NCI-H2171 treated with DMSO at 0.1 percent for 48 hours (cell line): ENCODE measurements around the gene GLRX5.
"Not testable (repeated sequence)": the region's sequence is repeated elsewhere in the genome, so short reads cannot be mapped to it uniquely, and the experiment has no call there.

Experiments
- DNase-seq: peaks from one replicate; lab custom pipeline; 2025; lab: John Stamatoyannopoulos, UW

The GLRX5 gene

DNA sequence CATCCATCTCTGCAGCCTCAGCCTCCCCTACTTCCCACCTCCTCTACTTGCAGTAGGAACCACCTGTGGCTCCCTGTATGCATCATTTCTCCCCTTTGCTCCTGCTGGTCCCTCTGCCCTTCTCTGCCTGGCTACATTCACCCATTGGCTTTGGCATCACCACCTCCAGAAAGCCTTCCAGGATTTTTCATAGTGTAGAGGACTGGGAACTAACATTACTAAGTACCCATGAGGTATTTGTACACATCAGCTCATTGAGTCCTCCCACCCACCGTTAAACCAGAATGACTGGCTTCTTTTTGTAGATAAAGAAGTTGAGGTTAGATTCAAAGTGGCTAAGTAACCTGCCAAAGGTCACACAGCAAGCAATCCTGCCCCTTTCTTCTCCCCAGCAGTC lies 35.5 kb upstream of the GLRX5 start:
- DNase-seq, result no peak

DNA sequence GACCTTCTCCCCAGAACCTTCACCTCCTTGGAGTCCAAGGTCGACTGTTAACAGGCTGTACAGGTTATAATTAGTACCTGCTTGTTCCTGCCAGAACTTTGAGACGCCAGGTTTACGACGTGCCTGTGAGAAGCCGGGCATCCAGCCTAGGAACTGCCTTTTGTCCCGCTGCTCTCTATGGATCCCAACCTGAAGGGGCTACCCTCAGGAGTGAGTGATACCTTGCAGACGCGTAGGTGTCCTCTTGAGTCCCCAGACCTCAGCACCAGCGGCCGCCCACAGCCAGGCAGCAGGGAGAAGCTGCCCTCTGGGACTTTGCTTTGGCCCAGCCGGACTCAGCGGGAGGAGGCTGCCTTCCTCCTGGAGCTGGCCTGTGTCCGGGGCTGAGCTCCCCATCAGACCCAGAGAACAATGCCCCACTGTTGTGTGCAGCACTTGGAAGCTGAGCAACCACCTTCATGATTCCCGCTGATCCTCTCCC lies 34.6 kb upstream of the GLRX5 start:
- no peak for DNase-seq

DNA sequence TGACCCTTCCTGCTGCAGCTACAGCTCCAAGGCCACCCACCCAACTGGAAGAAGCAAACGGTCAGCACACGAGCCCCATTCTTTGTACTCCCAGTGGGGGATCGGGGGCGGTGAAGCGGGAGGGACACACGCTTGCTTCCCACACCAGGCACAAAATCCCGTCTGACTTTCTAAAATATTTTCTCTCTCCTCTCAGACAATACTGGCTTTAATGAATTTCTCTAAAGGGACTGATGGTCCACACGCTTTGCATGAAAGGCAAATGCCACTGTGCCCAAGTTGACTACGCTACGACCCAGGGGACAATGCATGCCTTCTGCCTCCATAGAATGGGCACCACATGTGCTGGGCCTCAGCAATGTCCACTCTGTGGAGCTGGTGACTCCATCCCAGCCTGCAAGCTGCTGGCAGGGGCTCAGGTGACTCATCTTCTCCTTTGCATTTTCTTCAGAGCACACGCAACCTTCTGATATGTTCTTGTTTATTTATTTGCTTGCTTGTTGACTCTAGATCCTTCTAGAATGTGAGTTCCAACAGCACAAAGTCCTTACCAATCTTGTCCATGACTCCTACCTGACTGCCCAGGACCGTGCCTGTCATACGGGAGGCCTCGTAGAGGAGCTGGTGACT lies 34.0 kb upstream of the GLRX5 start:
- no peak for DNase-seq

DNA sequence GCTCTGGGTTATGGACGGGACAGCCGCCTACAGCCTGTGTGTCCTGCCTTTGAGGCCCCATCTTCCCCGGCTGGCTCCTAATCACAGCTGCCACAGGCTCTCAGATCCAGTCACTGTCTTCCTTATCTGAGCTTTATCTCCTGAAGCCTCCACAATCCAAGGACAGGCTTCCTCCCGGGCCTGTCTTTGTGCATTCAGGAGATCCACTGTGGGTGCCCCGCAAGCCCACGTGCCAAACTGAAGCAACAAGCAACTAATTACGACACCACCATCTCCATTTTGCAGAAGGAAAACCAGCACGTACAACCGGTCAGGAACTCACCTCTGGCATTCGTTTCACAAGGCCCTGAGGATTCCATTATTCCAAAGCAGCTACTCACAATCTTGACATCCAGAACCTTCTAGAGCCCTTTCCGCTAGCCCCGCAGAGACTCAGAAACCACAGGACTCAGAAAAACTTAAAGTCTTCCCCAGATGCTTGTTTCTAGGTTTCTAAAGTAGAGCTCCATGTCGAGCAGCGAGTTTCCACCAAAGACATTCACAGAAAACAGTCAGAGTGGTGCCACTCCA lies 32.4 kb upstream of the GLRX5 start:
- DNase-seq, result no peak

DNA sequence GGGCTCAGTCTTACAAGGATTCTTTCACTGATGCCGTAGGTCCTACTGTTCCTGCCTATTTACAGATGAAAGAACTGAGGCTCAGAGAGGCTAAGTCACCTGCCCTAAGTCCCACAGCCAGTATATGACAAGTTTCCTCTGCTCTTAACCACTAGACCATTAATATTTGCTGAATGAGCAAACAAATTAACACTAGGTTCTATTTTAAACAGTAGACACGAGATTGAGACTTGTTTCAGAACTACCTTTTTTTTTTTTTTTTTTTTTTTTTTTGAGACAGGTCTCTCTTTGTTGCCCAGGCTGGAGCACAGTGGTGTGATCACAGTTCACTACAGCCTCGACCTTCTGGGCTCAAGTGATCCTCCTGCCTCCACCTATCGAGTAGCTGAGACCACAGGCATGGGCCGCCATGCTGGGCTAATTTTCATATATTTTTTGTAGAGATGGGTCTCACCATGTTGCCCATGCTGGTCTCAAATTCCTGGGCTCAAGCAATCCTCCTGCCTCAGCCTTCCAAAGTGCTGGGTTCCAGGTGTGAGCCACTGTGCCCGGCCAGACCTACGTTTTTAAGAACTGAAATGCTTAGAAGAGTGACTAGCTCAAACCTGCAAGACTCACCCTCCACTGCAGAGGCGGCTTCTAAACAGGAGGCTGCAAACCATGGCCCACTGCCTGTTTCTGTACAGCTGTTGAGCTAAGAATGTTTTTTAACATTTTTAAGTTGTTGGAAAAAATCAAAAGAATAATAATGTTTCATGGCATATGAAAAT lies 31.3 kb upstream of the GLRX5 start:
- DNase-seq, result no peak

DNA sequence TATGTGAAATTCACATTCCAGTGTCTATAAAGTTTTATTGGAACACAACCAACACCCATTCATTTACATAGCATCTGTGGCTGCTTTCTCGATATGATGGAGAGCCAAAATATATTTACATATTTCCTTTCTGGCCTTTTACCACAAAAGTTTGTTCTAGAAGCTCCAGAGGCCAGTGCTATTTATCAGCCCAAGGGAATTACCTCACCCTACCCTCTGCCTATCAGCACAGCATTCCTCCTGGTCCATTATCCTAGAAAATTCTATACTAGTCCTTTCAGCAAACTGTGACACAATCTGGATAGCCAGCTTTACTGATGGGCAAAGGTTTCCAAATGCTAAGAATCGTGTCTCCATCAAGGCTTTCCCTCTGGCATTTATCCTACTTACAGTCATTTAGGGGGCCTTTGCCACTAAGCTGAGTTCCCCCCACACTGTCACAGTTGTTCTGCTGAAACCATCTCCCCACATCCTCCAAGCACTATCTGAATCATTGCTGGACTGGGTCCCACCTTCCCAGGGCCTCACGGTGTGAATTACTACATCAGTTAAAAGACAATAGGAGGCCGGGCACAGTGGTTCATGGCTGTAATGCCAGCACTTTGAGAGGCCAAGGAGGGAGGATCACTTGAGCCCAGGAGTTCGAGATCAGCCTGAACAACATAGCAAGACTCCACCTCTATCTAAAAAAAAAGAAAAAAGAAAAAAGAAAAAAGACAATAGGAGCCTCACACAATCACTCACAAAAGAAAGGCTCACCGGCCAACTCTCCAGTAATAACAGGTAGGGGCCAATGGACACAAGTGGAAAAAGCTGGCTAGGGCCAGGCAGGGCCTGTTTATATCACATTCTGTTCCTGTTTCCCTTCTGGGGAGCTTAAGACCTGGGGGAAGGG lies 30.5 kb upstream of the GLRX5 start:
- DNase-seq, result no peak

DNA sequence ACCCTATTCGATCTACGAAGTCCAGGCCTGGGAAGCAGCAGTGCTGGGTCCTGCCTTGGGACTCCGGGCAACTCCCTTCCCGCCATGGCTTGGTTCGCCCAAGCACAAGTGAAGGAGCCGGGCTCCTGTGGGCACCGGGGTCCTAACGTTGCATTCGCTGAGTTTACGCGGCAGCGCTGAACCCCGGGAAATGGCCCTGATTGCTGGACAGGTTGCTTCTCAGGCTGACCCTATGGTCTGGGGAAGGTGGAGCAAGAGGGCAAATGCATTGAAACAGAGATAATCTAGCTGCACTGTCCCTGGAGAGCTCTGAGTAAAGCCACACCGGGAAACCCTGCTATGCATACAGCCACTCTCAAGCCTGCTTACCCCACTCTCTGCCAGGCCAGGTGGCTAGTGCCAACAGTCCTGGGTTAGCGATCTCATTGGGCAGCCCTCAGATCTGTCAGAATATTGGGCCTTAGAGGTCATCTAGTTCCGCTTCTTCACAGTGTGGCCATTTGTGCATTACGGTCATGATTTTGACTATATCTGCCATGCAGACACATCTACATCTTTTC lies 29.7 kb upstream of the GLRX5 start:
- DNase-seq, result no peak

DNA sequence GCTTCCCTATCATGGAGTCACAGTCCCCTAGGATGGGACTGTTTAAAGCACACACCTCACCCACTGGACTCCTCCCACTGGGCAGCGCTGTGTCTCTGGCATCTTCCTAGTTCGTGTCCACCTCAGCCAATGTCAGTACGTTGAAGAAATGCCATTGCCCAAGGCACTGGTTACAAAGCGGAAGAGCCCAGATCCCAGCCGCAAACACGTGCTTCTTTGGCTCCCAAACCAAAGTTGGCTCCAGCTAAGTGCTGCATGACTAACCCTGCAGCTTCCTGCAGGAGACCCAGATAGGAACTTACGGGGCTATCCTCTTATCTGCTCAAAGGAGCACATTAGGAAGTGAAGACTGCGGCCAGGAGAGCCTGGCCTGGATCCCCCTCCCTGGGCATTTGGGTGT lies 27.7 kb upstream of the GLRX5 start:
- DNase-seq, result no peak

DNA sequence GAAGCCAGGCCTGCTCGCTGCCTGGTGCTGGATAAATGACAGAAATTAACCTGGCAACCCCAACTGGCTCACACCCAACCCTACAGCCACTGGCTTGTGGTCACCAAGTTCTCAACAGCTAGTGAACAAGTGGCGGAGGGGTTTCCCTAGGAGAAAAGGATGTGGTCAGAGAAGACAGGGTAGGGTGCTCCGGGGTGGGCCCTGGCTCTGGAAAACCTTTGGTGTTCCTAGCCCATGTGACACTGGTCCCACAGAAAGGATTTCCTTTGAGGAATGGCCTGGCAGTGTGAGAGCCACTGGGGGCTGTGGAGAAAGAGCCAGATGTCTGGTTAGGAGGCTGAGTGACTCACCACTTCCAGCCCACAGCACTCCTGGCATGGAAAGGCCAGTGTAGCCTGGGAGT lies 27.1 kb upstream of the GLRX5 start:
- DNase-seq, result no peak

DNA sequence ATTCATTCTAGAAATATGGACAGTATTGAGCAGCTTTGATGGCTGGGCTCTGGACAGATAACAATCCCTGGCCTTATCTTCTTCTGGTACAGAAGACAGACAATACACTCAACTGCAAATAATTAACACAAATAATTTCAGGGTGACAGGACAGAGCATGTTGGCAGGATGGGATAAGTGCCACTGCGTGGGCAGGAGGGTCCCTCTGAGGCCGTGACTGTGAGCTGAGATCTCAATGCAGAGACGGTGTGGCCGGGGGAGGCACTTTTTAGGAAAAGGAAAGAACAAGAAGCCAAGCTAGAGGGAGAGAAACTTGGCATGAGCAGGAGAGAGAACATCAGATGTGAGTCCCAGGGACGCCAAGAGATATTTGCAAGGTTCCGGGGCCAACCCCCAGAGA lies 26.5 kb upstream of the GLRX5 start:
- DNase-seq, result no peak

DNA sequence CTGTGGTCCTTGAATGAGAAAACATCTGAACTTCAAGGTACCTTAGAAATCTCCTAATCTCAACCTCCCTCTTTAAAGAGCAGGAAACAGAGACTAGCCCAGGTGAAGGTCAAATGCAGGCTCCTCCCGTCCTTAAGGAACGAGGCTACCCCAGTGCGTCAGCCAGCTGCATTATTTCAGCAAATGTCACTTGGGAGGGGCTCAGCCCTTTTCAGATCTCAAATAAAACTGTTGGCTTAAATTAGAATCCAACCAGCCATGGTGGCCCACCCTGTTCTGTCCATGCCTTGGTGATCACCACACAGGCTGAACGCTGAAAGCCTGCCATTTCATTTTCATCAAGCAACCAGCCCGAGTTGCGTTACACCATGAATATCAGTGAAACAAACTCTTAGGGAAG lies 25.4 kb upstream of the GLRX5 start:
- no peak for DNase-seq

DNA sequence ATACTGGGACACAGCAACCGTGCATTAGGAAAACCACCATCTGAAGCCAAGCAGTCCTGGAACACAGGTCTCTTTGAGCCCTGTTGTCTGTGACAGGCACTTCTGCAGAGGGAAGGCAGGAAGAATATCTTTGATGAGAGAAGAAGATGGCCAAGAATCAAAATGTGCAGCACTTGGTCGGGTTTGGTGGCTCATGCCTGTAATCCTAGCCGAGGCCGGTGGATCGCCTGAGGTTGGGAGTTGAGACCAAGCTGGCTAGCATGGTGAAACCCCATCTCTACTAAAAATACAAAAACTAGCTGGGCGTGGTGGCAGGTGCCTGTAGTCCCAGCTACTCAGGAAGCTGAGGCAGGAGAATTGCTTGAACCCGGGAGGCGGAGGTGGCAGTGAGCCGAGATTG lies 24.5 kb upstream of the GLRX5 start:
- DNase-seq, result not testable (repeated sequence)

DNA sequence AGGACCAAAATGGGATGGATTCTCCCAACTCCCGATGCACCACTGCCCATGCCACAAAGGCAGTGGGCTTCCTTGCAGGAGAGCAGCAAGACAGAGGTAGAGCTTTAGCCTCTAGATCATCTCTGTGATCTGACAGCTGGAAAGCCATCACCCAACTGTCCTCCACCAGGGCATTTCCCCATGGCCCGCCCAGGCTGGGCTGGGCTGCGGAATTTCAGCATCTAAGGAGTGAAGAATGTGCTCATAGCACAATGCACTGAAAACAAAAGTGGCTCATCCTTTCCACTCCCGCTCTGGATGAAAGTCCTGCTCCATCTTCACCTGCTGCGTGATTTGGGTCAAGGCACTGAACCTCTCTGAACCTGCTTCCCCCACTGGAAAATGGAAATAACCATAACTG lies 24.0 kb upstream of the GLRX5 start:
- no peak for DNase-seq

DNA sequence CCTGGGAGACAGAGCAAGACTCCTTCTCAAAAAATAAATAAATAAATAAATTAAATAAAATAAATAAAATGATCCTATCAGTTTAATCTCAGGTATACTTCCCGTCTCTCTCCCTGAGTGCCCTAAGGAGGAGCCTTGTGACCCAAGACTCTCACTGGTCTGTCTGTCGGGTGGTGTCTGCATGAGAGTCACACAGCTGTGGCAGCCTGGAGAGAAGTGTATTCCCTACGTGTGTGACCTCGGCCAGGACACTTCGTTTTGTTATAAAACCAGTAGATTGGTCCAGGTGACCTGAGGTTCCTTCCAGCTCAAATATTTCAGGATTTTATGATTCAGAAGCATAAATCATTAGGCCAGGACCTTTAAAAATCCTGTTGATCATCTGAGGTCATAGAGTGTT lies 23.2 kb upstream of the GLRX5 start:
- no peak for DNase-seq

DNA sequence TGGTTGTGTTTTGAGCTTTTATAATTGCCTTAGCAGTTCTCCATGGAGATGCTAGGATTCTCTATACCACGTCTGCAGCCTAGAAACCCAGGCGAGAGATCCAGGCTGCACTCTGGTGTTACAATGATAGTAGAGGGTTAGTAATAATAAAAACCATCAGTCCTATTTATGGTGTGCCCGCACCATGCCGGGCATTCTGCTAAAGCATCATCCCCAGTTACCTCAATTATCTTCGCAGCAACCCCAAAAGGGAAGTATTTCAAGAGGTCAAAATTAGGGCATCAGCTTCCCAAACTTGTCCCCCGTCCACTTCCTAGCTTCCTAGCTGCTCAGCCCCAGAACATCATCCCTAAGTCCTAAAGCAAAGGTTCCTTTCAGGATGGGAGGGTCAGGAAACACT lies 21.6 kb upstream of the GLRX5 start:
- DNase-seq, result no peak

DNA sequence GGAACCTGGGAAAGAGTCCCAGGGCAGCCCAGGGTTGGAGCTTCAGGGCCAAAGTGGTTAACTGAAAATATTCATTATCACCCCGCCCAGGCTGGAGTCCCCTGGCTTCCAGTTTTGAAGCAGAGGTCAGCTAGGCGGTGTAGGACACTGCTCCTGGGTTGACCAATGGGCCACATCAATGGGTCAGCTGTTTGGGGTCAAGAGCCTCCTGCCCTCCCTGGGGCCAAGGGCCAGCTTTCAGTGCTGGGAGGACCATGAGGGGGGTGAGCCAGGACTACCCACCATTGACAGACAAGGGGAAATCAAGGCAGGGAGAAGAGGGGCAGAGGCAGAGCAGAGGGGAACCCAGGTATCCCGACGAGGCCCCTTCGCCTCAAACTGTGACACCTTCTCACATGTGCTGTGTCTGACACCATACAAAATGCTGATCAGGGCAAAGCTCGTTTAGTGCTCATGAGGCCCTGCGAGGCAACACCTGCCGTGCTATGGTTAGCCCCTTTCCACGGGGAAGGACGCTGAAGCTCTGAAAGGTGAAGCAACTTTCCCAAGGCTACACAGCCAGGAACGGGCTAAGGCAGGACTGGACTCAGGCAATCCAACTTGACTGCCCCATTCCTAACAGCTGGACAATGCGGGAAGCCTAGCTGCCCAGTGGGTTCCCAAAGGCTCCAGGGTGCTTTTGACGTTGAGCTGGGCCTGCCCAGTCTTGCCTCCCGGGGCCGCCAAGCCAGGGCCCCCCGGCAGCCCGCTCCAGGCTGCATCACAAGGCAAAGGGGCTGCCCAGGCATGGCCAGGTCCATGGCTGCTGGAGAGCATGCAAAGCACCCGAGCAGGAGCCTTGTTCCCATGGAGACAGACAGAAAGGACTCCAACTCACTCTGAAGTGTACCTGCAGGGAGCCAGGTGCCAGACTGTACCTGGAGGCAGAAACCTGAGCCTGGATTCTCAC lies 20.4 kb upstream of the GLRX5 start:
- peak; percentile 92 for DNase-seq

DNA sequence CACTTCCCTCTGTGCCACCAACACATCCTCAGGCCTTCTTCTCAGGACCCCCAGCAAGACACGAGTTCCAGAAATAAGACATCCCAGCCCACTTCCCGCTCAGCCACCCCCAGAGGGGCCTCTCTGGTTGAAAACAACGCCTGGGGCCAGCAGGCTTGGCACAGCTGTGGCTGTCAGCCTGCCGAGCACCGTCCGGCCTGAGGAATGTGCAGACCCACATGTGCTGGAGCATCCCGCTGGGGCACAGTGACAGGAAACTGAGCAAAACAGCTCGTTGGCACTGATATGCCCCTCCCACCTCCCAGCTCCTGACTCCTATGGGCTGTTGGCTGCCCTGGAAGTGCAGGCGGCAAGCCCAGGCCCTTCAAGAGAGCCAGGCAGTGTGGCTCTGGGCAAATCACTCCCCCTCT lies 19.8 kb upstream of the GLRX5 start:
- peak; percentile 92 for DNase-seq

DNA sequence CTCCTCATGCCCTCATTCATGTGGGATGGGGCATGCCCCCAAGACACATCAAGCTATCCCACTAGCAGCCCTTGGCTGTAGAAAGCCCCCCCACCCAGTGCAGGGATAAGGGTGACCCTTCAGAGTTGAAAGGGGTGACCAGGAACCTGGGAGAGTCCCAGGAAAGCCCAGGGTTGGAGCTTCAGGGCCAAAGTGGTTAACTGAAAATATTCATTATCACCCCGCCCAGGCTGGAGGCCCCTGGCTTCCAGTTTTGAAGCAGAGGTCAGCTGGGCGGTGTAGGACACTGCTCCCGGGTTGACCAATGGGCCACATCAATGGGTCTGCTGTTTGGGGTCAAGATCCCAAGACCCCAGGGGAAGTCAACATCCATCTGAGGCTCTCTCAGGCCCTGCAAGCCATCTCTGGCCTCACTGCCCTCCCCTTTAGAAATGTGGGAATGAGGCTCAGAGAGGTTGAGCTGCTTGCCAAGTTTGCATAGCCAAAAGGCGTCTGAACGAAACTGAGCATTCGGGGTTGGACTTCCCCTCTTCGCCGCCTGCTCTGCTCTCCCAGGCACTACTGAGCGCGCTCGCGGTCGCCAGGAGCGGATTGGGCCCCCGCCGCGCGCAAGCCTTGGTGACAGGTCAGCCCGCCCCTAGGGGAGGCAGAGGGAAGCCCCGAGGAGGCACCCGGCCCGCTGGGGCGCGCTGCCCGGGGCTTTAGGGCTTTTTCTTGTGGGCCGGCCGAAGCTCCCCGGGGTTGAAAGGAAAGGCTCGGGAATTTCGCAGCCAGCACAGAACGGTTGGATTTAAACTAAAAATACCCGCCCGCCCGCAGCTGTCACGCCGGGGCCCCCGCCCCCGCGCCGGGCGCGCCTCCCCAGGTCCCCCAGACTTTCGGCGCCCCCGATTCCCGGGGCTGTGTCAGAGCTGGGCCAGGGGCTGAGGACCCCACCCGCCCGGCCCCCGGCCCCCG lies 19.0 kb upstream of the GLRX5 start:
- DNase-seq, result peak; percentile 68

DNA sequence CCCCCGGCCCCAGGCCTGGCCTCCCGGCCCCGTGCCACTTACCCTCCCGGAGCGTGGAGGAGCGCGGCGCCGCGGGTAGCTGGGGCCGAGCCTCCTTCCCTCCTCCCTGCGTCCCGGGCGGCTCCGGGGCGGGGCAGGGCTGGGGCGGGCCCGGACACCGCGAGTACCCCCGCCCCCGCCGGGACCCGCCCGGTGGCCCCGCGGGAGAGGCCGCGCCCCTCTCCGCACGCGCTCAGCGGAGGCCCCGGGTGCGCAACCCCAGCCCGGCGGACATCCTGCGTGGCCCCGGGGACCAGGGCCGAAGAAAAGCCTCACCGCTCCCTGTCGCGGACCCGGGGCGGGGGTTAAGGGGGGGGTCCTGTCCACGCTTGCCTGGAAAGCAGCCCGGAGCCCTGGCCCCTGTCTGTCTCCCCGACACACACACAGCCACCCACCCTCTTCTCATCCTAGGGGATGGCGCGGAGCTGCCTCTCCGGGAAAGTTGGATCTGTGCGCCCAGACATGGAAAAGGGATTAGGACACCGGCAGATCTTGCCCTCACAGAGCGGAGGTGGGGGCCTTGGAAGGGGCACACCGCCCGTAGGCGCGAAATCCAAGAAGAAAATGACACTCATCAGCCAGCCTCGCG lies 18.2 kb upstream of the GLRX5 start, which contains the start of gene SYNE3:
Gene SYNE3 (minus strand): TSS at position 97 of the 628 bp plus-strand sequence. CDS start 40,829 bp downstream, outside the sequence.
- no peak for DNase-seq
